Measurements from ENCODE around the gene JMJD1C.

JMJD1C gene

GRCh38 chr10:63281967-63282366 is 183.8 kb downstream of the JMJD1C start:
- DNase-seq = no peak

- no peak for DNase-seq
Measured at GRCh38 chr10:63280386-63280785, 185.4 kb downstream of the JMJD1C start.

- DNase-seq = no peak
Measured at GRCh38 chr10:63275094-63275493, 190.7 kb downstream of the JMJD1C start.

DNA sequence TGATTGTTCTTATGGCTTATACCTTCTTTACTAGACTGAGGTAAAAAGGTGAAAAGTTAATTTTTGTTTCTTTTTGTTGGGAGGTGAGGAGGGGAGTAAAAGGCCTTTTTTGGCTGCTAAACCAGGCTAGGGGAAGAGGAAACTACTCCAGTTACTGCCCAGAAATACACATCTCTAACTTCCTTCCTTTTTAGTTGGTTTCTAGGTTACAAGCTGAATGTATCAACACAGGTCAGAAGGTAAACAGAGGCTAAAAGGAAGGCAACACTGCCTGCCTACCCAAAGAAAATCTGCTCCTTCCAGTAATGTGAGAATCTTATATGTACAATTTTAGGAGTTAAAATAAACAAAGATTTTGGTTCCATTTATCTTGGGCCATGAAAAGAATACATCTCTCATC is 192.2 kb downstream of the JMJD1C start:
- no peak for DNase-seq

- peak; percentile 94 for DNase-seq
Measured at GRCh38 chr10:63268798-63269503, 196.8 kb downstream of the JMJD1C start.

DNA sequence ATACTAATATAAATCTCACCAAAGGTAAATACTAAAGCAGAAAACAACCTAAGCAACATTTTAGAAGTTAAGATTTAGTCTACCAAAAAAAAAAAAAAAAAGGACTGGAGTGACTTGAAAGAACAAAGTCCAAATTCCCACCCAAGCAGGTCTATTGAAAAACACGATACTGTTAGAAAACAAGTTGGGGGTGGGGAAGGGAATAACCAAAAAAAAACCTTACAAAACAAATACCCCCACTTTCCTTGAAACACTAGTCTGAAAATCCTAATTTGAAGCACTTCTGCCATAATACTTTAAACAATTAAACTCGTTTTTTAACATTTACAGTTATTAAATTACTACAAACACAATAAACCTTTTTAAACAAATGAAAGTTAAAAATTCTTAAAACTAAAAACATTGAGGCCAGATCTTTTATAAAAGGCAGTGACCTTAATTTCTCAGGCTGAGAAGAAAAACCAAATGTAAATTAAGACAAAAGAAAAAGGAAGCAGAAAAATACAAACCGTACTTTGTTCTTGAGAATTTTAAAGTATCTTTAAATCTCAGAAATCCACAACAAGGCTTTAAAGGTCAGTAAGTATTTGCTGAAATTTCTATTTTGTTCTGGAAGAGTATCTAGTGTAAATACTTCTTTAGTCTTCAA is 197.5 kb downstream of the JMJD1C start:
- peak; percentile 81 for DNase-seq

GRCh38 chr10:63267414-63268148 is 198.2 kb downstream of the JMJD1C start:
- DNase-seq = peak; percentile 87

- peak; percentile 68 for DNase-seq
Measured at GRCh38 chr10:63266391-63267316, 199.1 kb downstream of the JMJD1C start.

DNA sequence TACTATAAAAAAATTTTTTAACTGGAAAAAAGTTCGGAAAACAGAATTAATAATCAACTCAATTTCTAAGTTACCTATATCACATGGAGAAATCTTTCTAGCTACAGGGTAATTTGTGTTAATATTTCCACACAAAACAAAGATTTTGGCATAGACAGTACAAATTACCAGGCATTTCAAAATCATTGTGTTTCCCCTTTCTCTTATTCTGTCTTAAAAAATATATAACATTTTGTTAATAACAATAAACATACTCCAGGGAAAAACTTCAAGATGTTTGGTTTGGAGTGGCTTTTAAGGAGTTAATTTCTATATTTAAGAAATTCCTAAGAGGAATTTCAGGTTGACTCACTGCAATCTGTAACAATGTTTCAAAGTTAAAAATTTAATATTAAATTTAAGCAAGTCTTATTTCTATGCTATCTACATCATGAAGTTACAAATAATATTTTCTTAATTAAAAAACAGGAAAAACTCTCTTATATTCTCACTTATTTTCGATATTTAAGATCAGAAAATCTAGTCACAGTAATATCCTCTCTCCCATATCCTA is 200.0 kb downstream of the JMJD1C start:
- peak; percentile 45 for DNase-seq

DNA sequence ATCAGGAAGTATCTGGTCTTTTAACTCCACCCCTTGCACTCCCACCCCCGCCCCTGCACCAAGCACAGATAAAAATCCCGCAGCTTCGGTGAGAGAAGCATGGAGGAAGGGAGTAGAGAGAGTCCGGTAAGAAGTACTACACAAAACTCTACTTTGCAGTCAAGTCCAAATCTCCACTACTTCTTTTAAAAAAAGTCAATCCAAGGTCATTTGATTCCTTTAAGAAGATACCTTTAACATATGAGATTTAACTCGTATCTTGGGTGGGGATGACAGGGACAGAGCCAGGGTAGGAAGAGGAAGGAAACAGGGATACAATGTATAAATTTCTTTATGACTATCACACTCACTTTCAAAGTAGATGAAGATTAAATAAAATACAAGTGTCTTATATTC is 200.6 kb downstream of the JMJD1C start:
- DNase-seq = peak; percentile 85

GRCh38 chr10:63264617-63265221 is 201.1 kb downstream of the JMJD1C start:
- DNase-seq = no peak

GRCh38 chr10:63262430-63263073 is 203.2 kb downstream of the JMJD1C start:
- DNase-seq = peak; percentile 59

DNA sequence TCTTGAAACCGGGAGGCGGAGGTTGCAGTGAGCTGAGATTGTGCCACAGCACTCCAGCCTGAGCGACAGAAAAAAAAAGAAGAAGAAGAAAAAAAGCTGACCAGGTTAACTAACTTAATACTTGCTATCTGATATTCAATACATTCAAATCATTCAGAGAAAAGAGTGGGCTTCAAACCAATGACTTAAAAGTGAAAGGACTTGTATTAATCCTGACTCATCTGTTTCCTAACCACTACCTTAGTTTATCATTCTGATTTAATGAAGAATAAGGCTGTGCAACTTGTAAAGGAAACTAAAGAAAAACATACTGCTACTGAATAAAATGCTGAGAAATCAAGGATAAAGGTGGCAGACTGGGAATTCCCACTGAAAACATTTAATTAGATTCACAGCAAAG is 204.3 kb downstream of the JMJD1C start:
- DNase-seq = no peak

GRCh38 chr10:63260860-63261251 is 204.9 kb downstream of the JMJD1C start:
- DNase-seq = no peak

- DNase-seq = no peak
Measured at GRCh38 chr10:63260103-63260859, 205.5 kb downstream of the JMJD1C start.

DNA sequence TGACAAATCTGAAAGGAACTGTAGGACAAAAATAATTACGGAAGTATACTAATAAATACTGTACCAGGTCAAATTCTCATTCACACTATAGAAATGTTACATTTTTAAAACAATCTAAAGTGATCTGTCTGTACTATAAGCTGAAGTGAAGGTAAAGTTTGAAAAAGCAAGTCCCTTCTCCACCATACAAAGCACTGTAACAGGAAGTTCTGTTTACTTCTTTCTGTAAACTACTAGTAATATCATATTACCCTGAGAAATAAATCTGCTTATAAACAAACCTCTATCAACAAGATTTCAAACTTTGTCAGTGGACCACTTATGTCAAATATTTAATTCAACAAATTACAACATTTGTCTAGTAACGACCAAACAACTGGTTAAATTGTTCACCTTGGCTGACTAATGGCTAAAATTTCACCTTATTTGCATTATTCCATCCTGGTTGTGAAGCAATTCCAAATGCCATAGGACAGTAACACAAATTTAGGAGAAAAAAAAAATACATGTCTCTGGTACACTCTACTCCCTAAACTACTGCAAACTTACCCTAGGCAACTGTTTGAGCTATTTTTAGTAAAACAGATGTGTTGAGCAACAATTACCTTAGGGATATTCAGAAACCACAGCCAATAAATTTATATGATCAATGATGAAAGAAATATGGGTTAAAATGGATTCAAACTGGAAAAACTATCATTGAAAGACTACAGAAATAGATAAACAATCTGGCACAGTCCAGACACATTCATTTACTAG is 206.7 kb downstream of the JMJD1C start:
- no peak for DNase-seq

DNA sequence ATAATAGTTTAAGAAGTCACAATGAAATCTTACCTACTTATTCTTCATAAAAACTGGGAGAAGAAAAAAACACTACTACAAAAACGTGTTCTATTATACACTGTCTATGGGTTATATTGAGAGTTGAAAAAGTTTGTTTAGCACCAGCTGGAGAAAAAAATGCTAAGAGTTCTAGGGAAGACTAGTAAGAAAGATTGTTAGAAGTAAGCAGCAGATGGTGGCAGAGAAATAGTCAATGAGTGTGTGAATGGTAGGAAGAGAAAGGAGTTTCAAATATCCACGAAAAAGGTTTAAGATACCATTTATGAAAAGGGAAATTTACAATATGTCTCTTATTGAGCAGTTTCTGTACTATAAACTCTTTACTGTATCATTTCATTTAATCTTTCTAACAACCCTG is 208.0 kb downstream of the JMJD1C start:
- no peak for DNase-seq

GRCh38 chr10:63256009-63256773 is 209.6 kb downstream of the JMJD1C start:
- DNase-seq = no peak

DNA sequence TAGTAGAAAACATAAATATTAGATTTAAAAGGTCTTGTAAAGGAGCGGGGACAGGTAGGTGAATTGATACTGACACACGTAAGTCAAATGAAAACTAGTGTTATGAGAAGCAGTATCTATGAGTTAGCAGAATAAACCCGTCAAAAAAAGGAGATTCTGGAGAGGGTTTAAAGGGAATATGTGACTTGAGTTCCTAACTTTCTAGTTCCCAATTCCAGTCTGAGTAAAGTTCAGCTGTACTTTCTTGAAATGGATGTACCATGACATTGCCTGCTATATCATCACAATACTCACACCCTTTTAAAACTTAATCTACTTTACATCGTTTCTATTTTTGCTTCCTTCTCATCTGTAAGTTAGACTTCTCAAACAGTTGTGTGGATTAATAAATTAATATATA is 210.5 kb downstream of the JMJD1C start:
- DNase-seq = no peak

Data from eye (tissue), 1 donor.